ENCODE measurements around the gene COL12A1. TPM values are rescaled to one million over a fixed set of nuclear protein-coding genes. Genes with fewer than 3 reads are reported as not detected.

Gene COL12A1
- total RNA-seq, 1 experiment from 2014 or later: 9.5 TPM

GRCh38 chr6:75213732-75214131, 7.9 kb upstream of the COL12A1 start:
- H3K27ac ChIP-seq (ENCODE audit: low read depth, low read length, poor library complexity, severe bottlenecking): no peak overlapping the region
- no peak for DNase-seq (ENCODE audit: low spot score)
- H3K4me3 ChIP-seq (ENCODE audit: low read depth, low read length, poor library complexity, severe bottlenecking): no peak overlapping the region
- intact Hi-C loops (cut with micrococcal nuclease; ENCODE audit: unreplicated experiment): loop anchor here (10.0 kb wide), 1 partner anchor 1539 kb away; no protein-coding TSS in a partner anchor
- peaks cover 28% of the 10 kb centered on the region for H3K4me1 ChIP-seq (ENCODE audit: insufficient read depth, low read length, poor library complexity, severe bottlenecking)
- no TSS peak for BruUV-seq (replicated peaks)
- ChIA-PET POLR2A (ENCODE audit: low non-redundant PET) (no interaction called here), CTCF (no interaction called here)
- TF ChIP-seq EZH2 (IDR thresholded peaks at IDR 0.05; ENCODE audit: borderline replicate concordance, low read depth, low read length, poor library complexity, severe bottlenecking) (no peak), CTCF (conservative IDR thresholded peaks at IDR 0.05; ENCODE audit: low read depth, low read length) (no peak)
- H3K36me3 ChIP-seq (ENCODE audit: insufficient read depth, low read length, poor library complexity, severe bottlenecking): no peaks in the 10 kb centered on the region
- H3K27me3 ChIP-seq (replicated peaks; ENCODE audit: insufficient read depth, low read depth, low read length, poor library complexity): no peaks in the 10 kb centered on the region
- no peaks in the 10 kb centered on the region for H3K9me3 ChIP-seq (ENCODE audit: low read depth, low read length, poor library complexity, severe bottlenecking)

- Histone ChIP-seq H3K27me3 (replicated peaks; ENCODE audit: insufficient read depth, low read depth, low read length, poor library complexity) (no peaks in the 10 kb centered on the region), H3K27ac (ENCODE audit: low read depth, low read length, poor library complexity, severe bottlenecking) (no peak overlapping the region), H3K36me3 (ENCODE audit: insufficient read depth, low read length, poor library complexity, severe bottlenecking) (no peaks in the 10 kb centered on the region), H3K4me1 (ENCODE audit: insufficient read depth, low read length, poor library complexity, severe bottlenecking) (peaks cover 33% of the 10 kb centered on the region), H3K9me3 (ENCODE audit: low read depth, low read length, poor library complexity, severe bottlenecking) (no peaks in the 10 kb centered on the region), H3K4me3 (ENCODE audit: low read depth, low read length, poor library complexity, severe bottlenecking) (no peak overlapping the region)
- TF ChIP-seq EZH2 (IDR thresholded peaks at IDR 0.05; ENCODE audit: borderline replicate concordance, low read depth, low read length, poor library complexity, severe bottlenecking) (no peak), CTCF (conservative IDR thresholded peaks at IDR 0.05; ENCODE audit: low read depth, low read length) (no peak)
- POLR2A ChIA-PET (ENCODE audit: low non-redundant PET): no interaction called here
- CTCF ChIA-PET: interaction anchor here (0.5 kb wide), 1 partner anchor 332 kb away, joined by 3 read pairs; no protein-coding TSS in a partner anchor
- intact Hi-C loops (cut with micrococcal nuclease; ENCODE audit: unreplicated experiment): loop anchor here (10.0 kb wide), 1 partner anchor 1538 kb away; no protein-coding TSS in a partner anchor
- no peak for DNase-seq (ENCODE audit: low spot score)
- no TSS peak for BruUV-seq (replicated peaks)
Measured at GRCh38 chr6:75213112-75213511, 7.3 kb upstream of the COL12A1 start.

GRCh38 chr6:75211920-75212590, 6.2 kb upstream of the COL12A1 start:
- intact Hi-C loops (cut with micrococcal nuclease; ENCODE audit: unreplicated experiment): loop anchor here (10.0 kb wide), 1 partner anchor 1537 kb away; no protein-coding TSS in a partner anchor
- ChIA-PET POLR2A (ENCODE audit: low non-redundant PET) (no interaction called here), CTCF (interaction anchor here (0.9 to 1.1 kb wide), 3 partner anchors 324 to 1473 kb away, joined by 3 to 4 read pairs (median 3); no protein-coding TSS in a partner anchor)
- H3K9me3 ChIP-seq (ENCODE audit: low read depth, low read length, poor library complexity, severe bottlenecking): no peaks in the 10 kb centered on the region
- peaks cover 3% of the 10 kb centered on the region for H3K27me3 ChIP-seq (replicated peaks; ENCODE audit: insufficient read depth, low read depth, low read length, poor library complexity)
- H3K4me1 ChIP-seq (ENCODE audit: insufficient read depth, low read length, poor library complexity, severe bottlenecking): peaks cover 32% of the 10 kb centered on the region
- H3K4me3 ChIP-seq (ENCODE audit: low read depth, low read length, poor library complexity, severe bottlenecking): no peak overlapping the region
- peak; percentile 57 for DNase-seq (ENCODE audit: low spot score)
- no peak overlapping the region for H3K27ac ChIP-seq (ENCODE audit: low read depth, low read length, poor library complexity, severe bottlenecking)
- no TSS peak for BruUV-seq (replicated peaks)
- no peaks in the 10 kb centered on the region for H3K36me3 ChIP-seq (ENCODE audit: insufficient read depth, low read length, poor library complexity, severe bottlenecking)
- no peak for TF ChIP-seq CTCF (conservative IDR thresholded peaks at IDR 0.05; ENCODE audit: low read depth, low read length)
- TF ChIP-seq EZH2 (IDR thresholded peaks at IDR 0.05; ENCODE audit: borderline replicate concordance, low read depth, low read length, poor library complexity, severe bottlenecking): no peak
